GM12878 (cell line): Measurements from ENCODE around the gene ENPP7. TPM values are rescaled to one million over a fixed set of nuclear protein-coding genes. Genes with fewer than 3 reads are reported as not detected.

Experiments
- ATAC-seq: fragments of 200-7000 bp; cut with Tn5 transposase; 3 replicates; pipeline ENCODE4 v1.9.1; 2020; ENCODE audit warnings: mild to moderate bottlenecking, moderate library complexity
- BruUV-seq: library from RNA; stranded (reverse); fragments of 400-500 nt; replicated peaks from 2 replicates; lab custom pipeline; 2021; lab: Mats Ljungman, UMichigan
- CTCF ChIA-PET: fragments of 300-600 bp; sonication (Branson Sonifier 250); formaldehyde crosslinking; extraction: SDS; loops from one replicate; lab custom pipeline; 2021; ENCODE audit warnings: inconsistent platforms; lab: Yijun Ruan, JAX
- POLR2A ChIA-PET: fragments of 350-600 bp; formaldehyde crosslinking; extraction: SDS; loops from one replicate; lab custom pipeline; 2021; ENCODE audit warnings: inconsistent platforms; lab: Charles Lee
- RAD21 ChIA-PET: fragments of 300-600 bp; sonication (Branson Sonifier 250); formaldehyde crosslinking; loops from one replicate; lab custom pipeline; 2023; ENCODE audit warnings: antibody characterized with exemption; ENCODE audit not compliant: unreplicated experiment; lab: Charles Lee
- SMC1A ChIA-PET: fragments of 300-600 bp; sonication (Branson Sonifier 250); formaldehyde crosslinking; loops from one replicate; lab custom pipeline; 2023; ENCODE audit not compliant: unreplicated experiment, uncharacterized antibody; lab: Charles Lee
- DNase-seq: peaks from one replicate; pipeline ENCODE4 v3.0.0-alpha.2; 2011; ENCODE audit warnings: low read depth, low spot score
- FAIRE-seq: peaks from 3 replicates; lab custom pipeline; 2011; peaks lifted over from hg19 to GRCh38; lab: Jason Lieb, UNC
- H2AFZ ChIP-seq: 2 replicates; pipeline ENCODE4 v1.6.0; 2011; ENCODE audit warnings: low read depth, low read length, control low read depth; ENCODE audit not compliant: control insufficient read depth
- H3K27ac ChIP-seq: 2 replicates; pipeline ENCODE4 v1.5.1; 2011; ENCODE audit warnings: control low read depth; ENCODE audit not compliant: control insufficient read depth, insufficient read depth
- H3K27me3 ChIP-seq, 2 experiments: replicated peaks in 1 of 2; 2 replicates each; pipeline versions ENCODE4 v1.6.0 to v1.6.1; 2011; ENCODE audit warnings: low read length in 1 of 2; ENCODE audit not compliant: control insufficient read depth in 2 of 2, insufficient read depth in 2 of 2
- H3K36me3 ChIP-seq, 2 experiments: 2 replicates each; pipeline ENCODE4 v1.5.1; 2011; ENCODE audit warnings: low read length in 1 of 2; ENCODE audit not compliant: control insufficient read depth in 2 of 2, insufficient read depth in 2 of 2
- H3K4me1 ChIP-seq: 2 replicates; pipeline ENCODE4 v1.6.1; 2011; ENCODE audit warnings: mild to moderate bottlenecking, low read length, moderate library complexity, mixed read lengths; ENCODE audit not compliant: control insufficient read depth, insufficient read depth
- H3K4me2 ChIP-seq: 2 replicates; pipeline ENCODE4 v1.6.0; 2011; ENCODE audit warnings: control low read depth; ENCODE audit not compliant: control insufficient read depth, insufficient read depth
- H3K4me3 ChIP-seq: fragments of 200-600 bp; sonication (generic); 2 replicates; pipeline ENCODE4 v1.5.1; 2016
- H3K79me2 ChIP-seq: 2 replicates; pipeline ENCODE4 v1.6.0; 2011; ENCODE audit warnings: low read length; ENCODE audit not compliant: control insufficient read depth, insufficient read depth
- H3K9ac ChIP-seq: 2 replicates; pipeline ENCODE4 v1.8.0; 2011; ENCODE audit warnings: low read length, control low read depth, mixed read lengths; ENCODE audit not compliant: control insufficient read depth, insufficient read depth
- H3K9me3 ChIP-seq: replicated peaks from 3 replicates; pipeline ENCODE4 v1.5.1; 2011; ENCODE audit warnings: mild to moderate bottlenecking, low read length; ENCODE audit not compliant: control insufficient read depth, insufficient read depth
- H4K20me1 ChIP-seq: 2 replicates; pipeline ENCODE4 v1.6.0; 2011; ENCODE audit not compliant: control insufficient read depth, insufficient read depth
- ASH2L ChIP-seq: fragments of 300-600, 200-600 bp; sonication (generic); IDR thresholded peaks from 2 replicates; pipeline ENCODE4 v1.6.1; 2017; ENCODE audit warnings: low read depth, mild to moderate bottlenecking, borderline replicate concordance
- BCLAF1 ChIP-seq: fragments of 450-650 bp; IDR thresholded peaks from 2 replicates; pipeline ENCODE4 v1.6.1; 2017; ENCODE audit warnings: antibody characterized with exemption, mild to moderate bottlenecking, moderate library complexity
- BHLHE40 ChIP-seq, 2 experiments: fragments of 450-650 bp in 1 of 2; IDR thresholded peaks; 2 replicates each; pipeline ENCODE4 v1.6.1; 2011 to 2017; ENCODE audit warnings: low read depth in 2 of 2, borderline replicate concordance in 1 of 2, improper control_type of control experiment in 1 of 2, low read length in 1 of 2, mild to moderate bottlenecking in 1 of 2
- CHD1 ChIP-seq: IDR thresholded peaks from 2 replicates; pipeline ENCODE4 v1.6.1; 2012; ENCODE audit warnings: low read depth, low read length, improper control_type of control experiment
- CREB1 ChIP-seq: IDR thresholded peaks from 2 replicates; pipeline ENCODE4 v1.6.1; 2012; ENCODE audit warnings: low read depth, mild to moderate bottlenecking, inconsistent platforms
- ESRRA ChIP-seq: IDR thresholded peaks from 2 replicates; pipeline ENCODE4 v1.6.1; 2012; ENCODE audit warnings: mild to moderate bottlenecking, low read length, improper control_type of control experiment
- MXI1 ChIP-seq: fragments of 150-350 bp; IDR thresholded peaks from 2 replicates; pipeline ENCODE4 v1.6.1; 2011; ENCODE audit warnings: low read depth, mild to moderate bottlenecking, inconsistent platforms, low read length, improper control_type of control experiment
- RAD21 ChIP-seq: IDR thresholded peaks from 2 replicates; pipeline ENCODE4 v1.6.1; 2011; ENCODE audit warnings: mild to moderate bottlenecking, low read depth, low read length, moderate library complexity; ENCODE audit not compliant: insufficient read depth
- RELB ChIP-seq: fragments of 450-650 bp; IDR thresholded peaks from 2 replicates; pipeline ENCODE4 v1.6.1; 2017; ENCODE audit warnings: low read depth, mild to moderate bottlenecking, moderate library complexity
- ZBTB33 ChIP-seq: fragments of 450-650 bp; IDR thresholded peaks from 2 replicates; pipeline ENCODE4 v1.6.1; 2017; ENCODE audit warnings: mild to moderate bottlenecking
- ZNF217 ChIP-seq: fragments of 450-650 bp; IDR thresholded peaks from 2 replicates; pipeline ENCODE4 v1.6.1; 2017; ENCODE audit warnings: antibody characterized with exemption, mild to moderate bottlenecking
- WGBS: methylation state at CpG from one replicate; pipeline ENCODE4 v1.1.6; 2016; ENCODE audit warnings: low lambda C conversion rate; ENCODE audit not compliant: insufficient replicate concordance, insufficient coverage; ENCODE audit errors: missing lambda C conversion rate; 5-methylcytosine and 5-hydroxymethylcytosine counted together
- in situ Hi-C: fragments of 300-500 bp; cut with MboI; formaldehyde crosslinking; loops from 9 replicates; pipeline ENCODE4 v1.14.3; 2018; ENCODE audit warnings: mixed read lengths
- intact Hi-C: fragments of 100-400 bp; cut with micrococcal nuclease; formaldehyde crosslinking; loops from one replicate; pipeline ENCODE4 v1.14.2; 2022; ENCODE audit not compliant: unreplicated experiment
- polyA plus RNA-seq, 11 experiments: library from polyadenylated mRNA; depleted of rRNA in 4 of 11; unstranded in 6 of 11; stranded (reverse) in 5 of 11; fragments of >200 nt; fragmentation: Nextera tagmentation in 4 of 11; fragmentation: Illumina TruSeq in 1 of 11; extraction: Ambion mirVana in 4 of 11; extraction: Trizol in 1 of 11; gene quantifications; 1 replicate in 1 of 11; 2 replicates in 10 of 11; pipeline versions ENCODE4 v1.2.1 to v1.2.3, GENCODE V29; 2011 to 2016; ENCODE audit warnings: inconsistent platforms in 2 of 11, missing spikeins in 2 of 11, low read depth in 1 of 11
- total RNA-seq, 4 experiments: library from RNA; depleted of rRNA in 3 of 4; stranded (reverse); fragments of >200 nt in 3 of 4; fragmentation: Illumina TruSeq in 1 of 4; extraction: Trizol in 1 of 4; gene quantifications; 2 replicates each; pipeline versions ENCODE4 v1.2.1 to v1.2.3, GENCODE V29; 2013 to 2021

Gene ENPP7
- total and polyA plus RNA-seq, 10 of the 15 experiments (the other 5 are each of a cell fraction or from before 2014, with no cell fraction given) = 0.04 to 0.41 (median 0.18) TPM; not detected in 1

GRCh38 chr17:79761894-79762589, 31.3 kb downstream of the ENPP7 start:
- H3K4me1 ChIP-seq = no peaks in the 10 kb centered on the region
- H3K79me2 ChIP-seq = no peaks in the 10 kb centered on the region
- H3K4me3 ChIP-seq = no peak overlapping the region
- CTCF ChIA-PET = interaction anchor here (1.2 kb wide), 2 partner anchors 13 to 16 kb away, joined by 3 to 5 read pairs; no protein-coding TSS in a partner anchor
- ATAC-seq = no peak
- no peak overlapping the region for H3K9ac ChIP-seq
- no peaks in the 10 kb centered on the region for H3K27me3 ChIP-seq
- 48% methylated on average over 16 of the region's 19 CpGs for WGBS
- H3K27ac ChIP-seq = no peak overlapping the region
- no peak for DNase-seq
- SMC1A ChIA-PET = no interaction called here
- POLR2A ChIA-PET = no interaction called here
- H3K9me3 ChIP-seq = no peaks in the 10 kb centered on the region
- no peak overlapping the region for H3K4me2 ChIP-seq
- RAD21 ChIA-PET = no interaction called here
- intact Hi-C loops (no loop called here), in situ Hi-C loops (no loop called here)
- no peak for FAIRE-seq
- TF ChIP-seq BHLHE40 (IDR thresholded peaks at IDR 0.05; ENCODE audit: borderline replicate concordance in 1 of 2, low read depth in 2 of 2, low read length in 1 of 2) (no peak), CREB1 (no peak), RAD21 (no peak), ZNF217 (no peak), RELB (no peak), BCLAF1 (no peak), ZBTB33 (no peak), CHD1 (no peak), ESRRA (no peak), ASH2L (no peak), MXI1 (no peak)
- BruUV-seq = no TSS peak
- H3K36me3 ChIP-seq = no peaks in the 10 kb centered on the region
- H4K20me1 ChIP-seq = no peaks in the 10 kb centered on the region
- no peak overlapping the region for H2AFZ ChIP-seq
